Astrocyte (in vitro differentiated cells and primary cell): ENCODE data around the gene CIZ1.

Source experiments
- CTCF ChIP-seq: IDR thresholded peaks from 2 replicates; pipeline ENCODE4 v1.5.1; 2011; ENCODE audit warnings: low read depth, mild to moderate bottlenecking, inconsistent platforms, low read length, moderate library complexity; ENCODE audit not compliant: insufficient read depth
- EZH2 ChIP-seq: IDR thresholded peaks from 2 replicates; pipeline ENCODE4 v1.6.1; 2012; ENCODE audit warnings: mild to moderate bottlenecking, low read length, inconsistent platforms; ENCODE audit not compliant: insufficient read depth

GRCh38 chr9:128124451-128124850, 66.9 kb downstream of the CIZ1 start:
- no peak for TF ChIP-seq EZH2
- TF ChIP-seq CTCF, result no peak
